RWPE2 (cell line): ENCODE measurements around the gene CMKLR1.
A peak's percentile ranks its signal among the peaks of the same experiment; 100 is the strongest.

Experiments
- ATAC-seq: fragments of 200-7000 bp; cut with Tn5 transposase; 3 replicates; pipeline ENCODE4 v1.9.1; 2021; ENCODE audit warnings: low read depth
- DNase-seq: peaks from one replicate; pipeline ENCODE4 v3.0.0-alpha.2; 2020; ENCODE audit warnings: low spot score
- H3K27ac ChIP-seq: fragments of 450-650 bp; 2 replicates; pipeline ENCODE4 v1.5.1; 2017; ENCODE audit warnings: mild to moderate bottlenecking; ENCODE audit not compliant: poor library complexity, severe bottlenecking
- H3K27me3 ChIP-seq: fragments of 250-450 bp; sonication (Bioruptor Pico); 2 replicates; pipeline ENCODE4 v1.5.1; 2021; ENCODE audit warnings: mild to moderate bottlenecking, moderate library complexity; ENCODE audit not compliant: insufficient read depth, poor library complexity, severe bottlenecking
- H3K36me3 ChIP-seq: fragments of 250-450 bp; sonication (Bioruptor Pico); 2 replicates; pipeline ENCODE4 v1.5.1; 2020; ENCODE audit warnings: low read depth, mild to moderate bottlenecking, moderate library complexity
- H3K4me1 ChIP-seq: fragments of 250-450 bp; sonication (Bioruptor Pico); 2 replicates; pipeline ENCODE4 v1.5.1; 2021; ENCODE audit warnings: mild to moderate bottlenecking, moderate library complexity; ENCODE audit not compliant: insufficient read depth, poor library complexity, severe bottlenecking
- H3K4me3 ChIP-seq: fragments of 250-450 bp; sonication (Bioruptor Pico); 2 replicates; pipeline ENCODE4 v1.5.1; 2021; ENCODE audit warnings: mild to moderate bottlenecking, moderate library complexity; ENCODE audit not compliant: severe bottlenecking
- H3K9me3 ChIP-seq: fragments of 250-450 bp; sonication (Bioruptor Pico); 2 replicates; pipeline ENCODE4 v1.5.1; 2021; ENCODE audit warnings: mild to moderate bottlenecking, moderate library complexity; ENCODE audit not compliant: severe bottlenecking
- TF ChIP-seq, protein P1 (sequence below): fragments of 450-650 bp; IDR thresholded peaks from one replicate; pipeline ENCODE4 v1.5.1; 2017; ENCODE audit warnings: mild to moderate bottlenecking, moderate library complexity; ENCODE audit not compliant: poor library complexity, severe bottlenecking

Gene CMKLR1, protein sequence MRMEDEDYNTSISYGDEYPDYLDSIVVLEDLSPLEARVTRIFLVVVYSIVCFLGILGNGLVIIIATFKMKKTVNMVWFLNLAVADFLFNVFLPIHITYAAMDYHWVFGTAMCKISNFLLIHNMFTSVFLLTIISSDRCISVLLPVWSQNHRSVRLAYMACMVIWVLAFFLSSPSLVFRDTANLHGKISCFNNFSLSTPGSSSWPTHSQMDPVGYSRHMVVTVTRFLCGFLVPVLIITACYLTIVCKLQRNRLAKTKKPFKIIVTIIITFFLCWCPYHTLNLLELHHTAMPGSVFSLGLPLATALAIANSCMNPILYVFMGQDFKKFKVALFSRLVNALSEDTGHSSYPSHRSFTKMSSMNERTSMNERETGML

DNA sequence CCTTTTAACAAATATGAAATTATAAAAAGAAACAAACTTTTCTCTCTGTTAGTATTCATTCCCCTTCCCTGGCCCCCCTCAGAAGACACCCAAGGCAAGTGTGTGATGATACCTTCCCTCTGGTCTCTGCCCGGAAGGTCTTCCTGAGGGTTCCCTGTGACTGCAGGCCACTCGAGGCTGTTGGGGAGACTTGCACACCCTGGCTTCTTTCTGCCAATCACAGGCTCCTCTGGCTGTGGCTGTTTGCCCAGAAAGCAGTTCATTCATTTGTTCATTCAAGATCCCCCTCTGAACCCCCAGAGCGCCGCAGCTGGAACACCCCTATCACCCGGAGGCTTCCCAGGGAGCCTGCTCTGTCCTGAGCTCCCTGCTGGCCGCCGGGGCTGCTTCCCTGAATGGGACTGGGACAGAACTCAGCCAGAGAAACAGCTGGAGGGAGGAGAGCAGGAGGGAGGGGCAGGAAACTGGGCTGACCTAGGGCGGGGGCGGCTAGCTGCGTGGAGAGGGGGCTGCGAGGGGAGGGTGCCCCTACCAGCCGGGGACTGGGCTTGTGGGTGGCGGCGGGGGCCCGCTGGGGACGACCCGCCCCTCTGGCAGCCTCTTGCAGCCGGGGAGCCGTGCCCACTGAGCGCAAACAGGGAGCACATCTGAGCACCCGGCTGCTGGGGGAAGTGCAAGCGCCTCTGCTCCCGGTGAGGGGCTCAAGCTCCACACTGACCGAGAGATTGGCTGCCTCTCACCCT is at the start of gene CMKLR1:
Gene CMKLR1 (minus strand): TSS at position 397 of the 743 bp plus-strand sequence. CDS start 45,720 bp downstream, outside the sequence.
- Histone ChIP-seq H3K27me3 (peaks cover 10% of the 10 kb centered on the region), H3K27ac (no peak within 1 kb of the TSS), H3K4me3 (no peak within 1 kb of the TSS), H3K4me1 (no peaks in the 10 kb centered on the region), H3K36me3 (no peaks in the 10 kb centered on the region), H3K9me3 (no peaks in the 10 kb centered on the region)
- peak; percentile 41 for DNase-seq
- TF ChIP-seq, protein P1, sequence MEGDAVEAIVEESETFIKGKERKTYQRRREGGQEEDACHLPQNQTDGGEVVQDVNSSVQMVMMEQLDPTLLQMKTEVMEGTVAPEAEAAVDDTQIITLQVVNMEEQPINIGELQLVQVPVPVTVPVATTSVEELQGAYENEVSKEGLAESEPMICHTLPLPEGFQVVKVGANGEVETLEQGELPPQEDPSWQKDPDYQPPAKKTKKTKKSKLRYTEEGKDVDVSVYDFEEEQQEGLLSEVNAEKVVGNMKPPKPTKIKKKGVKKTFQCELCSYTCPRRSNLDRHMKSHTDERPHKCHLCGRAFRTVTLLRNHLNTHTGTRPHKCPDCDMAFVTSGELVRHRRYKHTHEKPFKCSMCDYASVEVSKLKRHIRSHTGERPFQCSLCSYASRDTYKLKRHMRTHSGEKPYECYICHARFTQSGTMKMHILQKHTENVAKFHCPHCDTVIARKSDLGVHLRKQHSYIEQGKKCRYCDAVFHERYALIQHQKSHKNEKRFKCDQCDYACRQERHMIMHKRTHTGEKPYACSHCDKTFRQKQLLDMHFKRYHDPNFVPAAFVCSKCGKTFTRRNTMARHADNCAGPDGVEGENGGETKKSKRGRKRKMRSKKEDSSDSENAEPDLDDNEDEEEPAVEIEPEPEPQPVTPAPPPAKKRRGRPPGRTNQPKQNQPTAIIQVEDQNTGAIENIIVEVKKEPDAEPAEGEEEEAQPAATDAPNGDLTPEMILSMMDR, result no peak
- peak; percentile 45; the same call in 1 of the 3 replicates for ATAC-seq

DNA sequence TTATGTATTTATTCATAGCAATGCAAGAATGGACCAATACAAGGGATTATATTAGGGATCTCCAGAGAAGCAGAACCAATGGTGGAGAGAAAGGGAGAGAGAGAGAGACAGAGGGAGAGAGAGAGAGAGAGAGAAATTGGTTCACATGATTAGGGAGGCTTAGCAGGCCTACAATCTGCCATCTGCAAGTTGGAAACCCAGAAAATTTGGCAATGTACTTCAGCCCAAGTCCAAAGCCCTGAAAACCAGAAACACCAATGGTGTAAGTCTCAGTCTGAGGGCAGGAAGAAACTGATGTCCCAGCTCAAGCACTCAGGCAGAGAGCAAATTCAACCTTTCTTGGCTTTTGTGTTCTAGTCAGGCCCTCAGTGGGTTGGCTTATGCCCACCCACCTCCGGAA is 48.7 kb upstream of the CMKLR1 start:
- TF ChIP-seq, protein P1, result no peak
- no peak for ATAC-seq
- no peak for DNase-seq

DNA sequence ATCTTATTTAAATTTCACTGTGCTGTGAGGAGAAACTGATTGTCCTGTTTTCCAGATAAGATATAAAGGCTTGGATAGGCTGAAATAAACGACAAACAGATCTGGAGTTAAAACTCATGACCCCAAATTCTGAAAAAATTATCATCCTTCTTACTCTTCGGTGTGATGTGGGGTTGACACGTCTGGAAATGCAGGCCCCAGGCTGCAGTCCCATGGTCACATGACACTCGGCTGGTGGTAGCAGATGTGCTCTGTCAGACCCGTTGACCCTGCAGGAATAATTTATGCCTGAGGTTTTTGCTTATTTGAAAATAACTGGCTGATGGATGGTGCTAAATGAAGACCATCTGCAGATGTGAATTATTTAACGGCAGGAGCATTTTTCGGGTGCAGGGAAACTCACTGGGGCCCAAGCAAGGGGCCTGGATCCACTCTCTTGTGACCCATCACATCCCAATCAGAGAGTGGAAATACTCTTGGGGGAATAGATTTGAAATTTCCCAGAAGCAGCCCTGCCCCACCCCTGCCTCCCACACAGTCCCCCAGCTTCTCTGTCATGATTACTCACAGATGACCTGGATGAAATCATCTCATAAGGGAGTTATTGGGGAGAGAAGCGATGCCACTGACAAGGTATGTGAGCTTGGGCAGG is 47.7 kb upstream of the CMKLR1 start:
- Histone ChIP-seq H3K9me3 (no peaks in the 10 kb centered on the region), H3K4me3 (no peak overlapping the region), H3K4me1 (no peaks in the 10 kb centered on the region), H3K27ac (no peak overlapping the region), H3K27me3 (no peaks in the 10 kb centered on the region), H3K36me3 (no peaks in the 10 kb centered on the region)
- no peak for ATAC-seq
- no peak for DNase-seq
- TF ChIP-seq, protein P1, result no peak

More for the DNA sequence above, 48.7 kb upstream of the CMKLR1 start:
- Histone ChIP-seq H3K4me1 (no peaks in the 10 kb centered on the region), H3K27ac (no peak overlapping the region), H3K4me3 (no peak overlapping the region), H3K9me3 (no peaks in the 10 kb centered on the region), H3K36me3 (no peaks in the 10 kb centered on the region), H3K27me3 (no peaks in the 10 kb centered on the region)

DNA sequence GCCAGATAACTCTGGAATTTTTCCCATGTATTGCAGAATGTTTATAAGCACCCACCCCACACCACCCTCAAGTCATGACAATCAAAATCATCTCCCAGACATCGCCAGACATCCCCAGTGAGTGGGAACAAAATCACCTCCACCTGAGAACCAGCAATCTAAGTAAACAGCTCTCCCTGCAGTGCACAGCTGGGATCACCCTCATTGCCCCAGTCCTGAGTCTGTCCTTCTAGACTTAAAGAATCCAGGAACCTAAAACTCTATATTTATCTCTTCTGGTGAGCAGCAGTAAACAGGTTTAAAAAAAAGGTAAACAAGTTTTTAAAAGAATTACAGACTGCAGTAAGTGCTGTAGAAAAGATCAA is 43.3 kb upstream of the CMKLR1 start:
- Histone ChIP-seq H3K4me1 (no peaks in the 10 kb centered on the region), H3K27me3 (no peaks in the 10 kb centered on the region), H3K4me3 (no peak overlapping the region), H3K9me3 (no peaks in the 10 kb centered on the region), H3K27ac (no peak overlapping the region), H3K36me3 (no peaks in the 10 kb centered on the region)
- no peak for ATAC-seq
- DNase-seq, result no peak
- TF ChIP-seq, protein P1, result no peak
